IMR-90 (cell line): ENCODE results near the gene KRT80. TPM values are rescaled to one million over a fixed set of nuclear protein-coding genes. Genes with fewer than 3 reads are reported as not detected.

Experiments
- ATAC-seq: fragments of 200-7000 bp; cut with Tn5 transposase; 2 replicates; pipeline ENCODE4 v1.9.1; 2020; ENCODE audit warnings: low read depth, mild to moderate bottlenecking, moderate library complexity
- BruUV-seq: library from RNA; stranded (reverse); fragments of 400-500 nt; replicated peaks from 2 replicates; lab custom pipeline; 2021; lab: Mats Ljungman, UMichigan
- CTCF ChIA-PET: fragments of 300-600 bp; formaldehyde crosslinking; extraction: SDS; loops from one replicate; lab custom pipeline; 2021; ENCODE audit warnings: antibody characterized with exemption; lab: Yijun Ruan, JAX
- POLR2A ChIA-PET: fragments of 300-600 bp; sonication (Branson Sonifier 250); formaldehyde crosslinking; loops from one replicate; lab custom pipeline; 2022; ENCODE audit warnings: antibody characterized with exemption; ENCODE audit not compliant: unreplicated experiment; lab: Charles Lee
- DNase-seq: peaks from one replicate; pipeline ENCODE4 v3.0.0; 2013
- H2AFZ ChIP-seq: replicated peaks from 2 replicates; pipeline ENCODE3; 2013; ENCODE audit warnings: low read length, mild to moderate bottlenecking; ENCODE audit not compliant: poor library complexity
- H2AK5ac ChIP-seq: 2 replicates; pipeline ENCODE4 v1.6.1; 2013; ENCODE audit warnings: low read depth, low read length, inconsistent platforms
- H2AK9ac ChIP-seq: replicated peaks from 2 replicates; pipeline ENCODE3; 2013; ENCODE audit warnings: mild to moderate bottlenecking, low read depth, low read length, moderate library complexity; ENCODE audit not compliant: poor library complexity
- H2BK120ac ChIP-seq: 2 replicates; pipeline ENCODE4 v1.6.1; 2013; ENCODE audit warnings: low read depth, low read length, inconsistent platforms
- H2BK15ac ChIP-seq: 3 replicates; pipeline ENCODE4 v1.6.1; 2013; ENCODE audit warnings: low read depth, low read length, inconsistent platforms
- H2BK20ac ChIP-seq: 2 replicates; pipeline ENCODE4 v1.6.1; 2013; ENCODE audit warnings: low read depth, mild to moderate bottlenecking, inconsistent platforms, low read length, moderate library complexity
- H2BK5ac ChIP-seq: 2 replicates; pipeline ENCODE4 v1.6.1; 2013; ENCODE audit warnings: mild to moderate bottlenecking, low read depth, low read length, inconsistent platforms; ENCODE audit not compliant: poor library complexity, severe bottlenecking
- H3K14ac ChIP-seq: replicated peaks from 2 replicates; pipeline ENCODE4 v1.6.1; 2013; ENCODE audit warnings: low read depth, low read length, inconsistent platforms
- H3K18ac ChIP-seq: 2 replicates; pipeline ENCODE4 v1.6.1; 2013; ENCODE audit warnings: low read depth, low read length, control low read depth
- H3K23ac ChIP-seq: 2 replicates; pipeline ENCODE4 v1.6.1; 2013; ENCODE audit warnings: low read depth, low read length, inconsistent platforms
- H3K27ac ChIP-seq: 2 replicates; pipeline ENCODE4 v1.5.1; 2013; ENCODE audit warnings: mild to moderate bottlenecking, control low read depth, low read length; ENCODE audit not compliant: insufficient read depth
- H3K27me3 ChIP-seq: 2 replicates; pipeline ENCODE4 v1.6.1; 2013; ENCODE audit warnings: low read length; ENCODE audit not compliant: control insufficient read depth, insufficient read depth
- H3K36me3 ChIP-seq: 2 replicates; pipeline ENCODE4 v1.6.1; 2013; ENCODE audit warnings: low read length, mixed read lengths; ENCODE audit not compliant: control insufficient read depth, insufficient read depth
- H3K4ac ChIP-seq: 2 replicates; pipeline ENCODE4 v1.6.1; 2013; ENCODE audit warnings: low read depth, low read length, inconsistent platforms
- H3K4me1 ChIP-seq: 2 replicates; pipeline ENCODE4 v1.6.1; 2013; ENCODE audit warnings: low read length, mixed read lengths; ENCODE audit not compliant: control insufficient read depth, insufficient read depth
- H3K4me2 ChIP-seq: 2 replicates; pipeline ENCODE4 v1.6.1; 2013; ENCODE audit warnings: low read depth, mild to moderate bottlenecking, control low read depth, low read length, moderate library complexity
- H3K4me3 ChIP-seq: 2 replicates; pipeline ENCODE4 v1.5.1; 2013; ENCODE audit warnings: low read depth, mild to moderate bottlenecking, control low read depth, low read length, moderate library complexity; ENCODE audit not compliant: insufficient read depth
- H3K56ac ChIP-seq: 2 replicates; pipeline ENCODE4 v1.6.1; 2013; ENCODE audit warnings: low read length, inconsistent platforms; ENCODE audit not compliant: insufficient read depth; ENCODE audit errors: extremely low read depth
- H3K79me1 ChIP-seq, 2 experiments: 2 replicates each; pipeline ENCODE4 v1.6.1; 2013; ENCODE audit warnings: low read length in 2 of 2, inconsistent platforms in 1 of 2, low read depth in 1 of 2
- H3K9ac ChIP-seq: 2 replicates; pipeline ENCODE4 v1.6.1; 2013; ENCODE audit warnings: low read depth, low read length, control low read depth
- H3K9me1 ChIP-seq: 2 replicates; pipeline ENCODE4 v1.6.1; 2013; ENCODE audit warnings: low read length, inconsistent platforms; ENCODE audit not compliant: insufficient read depth
- H3K9me3 ChIP-seq: 2 replicates; pipeline ENCODE4 v1.6.1; 2013; ENCODE audit warnings: low read length; ENCODE audit not compliant: control insufficient read depth, insufficient read depth
- H4K20me1 ChIP-seq: 2 replicates; pipeline ENCODE4 v1.6.1; 2013; ENCODE audit warnings: low read length, inconsistent platforms; ENCODE audit not compliant: insufficient read depth
- H4K5ac ChIP-seq: 2 replicates; pipeline ENCODE4 v1.6.1; 2013; ENCODE audit warnings: mild to moderate bottlenecking, low read depth, low read length, control low read depth
- H4K8ac ChIP-seq, 2 experiments: 2 replicates each; pipeline ENCODE4 v1.6.1; 2013; ENCODE audit warnings: low read depth in 2 of 2, low read length in 2 of 2, control low read depth in 1 of 2, inconsistent platforms in 1 of 2
- H4K91ac ChIP-seq: 2 replicates; pipeline ENCODE4 v1.6.1; 2013; ENCODE audit warnings: low read depth, low read length, inconsistent platforms; ENCODE audit not compliant: insufficient read depth
- BHLHE40 ChIP-seq: fragments of 150-350 bp; IDR thresholded peaks from 2 replicates; pipeline ENCODE4 v1.6.1; 2016; ENCODE audit warnings: mild to moderate bottlenecking, low read depth, low read length
- WGBS, 2 experiments: methylation state at CpG; one replicate each; pipeline versions ENCODE4 v1.1.5 to v1.1.7; 2013; ENCODE audit warnings: missing lambda C conversion rate in 2 of 2; ENCODE audit not compliant: insufficient read length in 1 of 2; ENCODE audit errors: extremely low coverage in 2 of 2; 5-methylcytosine and 5-hydroxymethylcytosine counted together
- dilution Hi-C: fragments of 300-500 bp; cut with HindIII; formaldehyde crosslinking; loops from one replicate; pipeline ENCODE4 v1.14.3; 2018; ENCODE audit warnings: low sequenced_read_pairs; ENCODE audit not compliant: unreplicated experiment
- in situ Hi-C: fragments of 300-500 bp; cut with MboI; formaldehyde crosslinking; loops from 3 replicates; pipeline ENCODE4 v1.14.3; 2019; ENCODE audit warnings: low sequenced_read_pairs, inconsistent platforms, mixed read lengths
- intact Hi-C: fragments of 100-400 bp; cut with micrococcal nuclease; formaldehyde crosslinking; loops from 2 replicates; pipeline ENCODE4 v1.10.0; 2022
- polyA plus RNA-seq, 3 experiments: library from polyadenylated mRNA; depleted of rRNA; stranded (reverse); fragments of >200 nt; gene quantifications; 2 replicates each; pipeline ENCODE4 v1.2.3, GENCODE V29; 2012; ENCODE audit warnings: low replicate concordance in 1 of 3
- total RNA-seq: library from RNA; depleted of rRNA; stranded (reverse); fragments of >200 nt; gene quantifications from 2 replicates; pipeline ENCODE4 v1.2.3, GENCODE V29; 2012

KRT80 gene
- total and polyA plus RNA-seq, 2 of the 4 experiments (the other 2 are of a cell fraction): 0.54 to 3.4 TPM

DNA sequence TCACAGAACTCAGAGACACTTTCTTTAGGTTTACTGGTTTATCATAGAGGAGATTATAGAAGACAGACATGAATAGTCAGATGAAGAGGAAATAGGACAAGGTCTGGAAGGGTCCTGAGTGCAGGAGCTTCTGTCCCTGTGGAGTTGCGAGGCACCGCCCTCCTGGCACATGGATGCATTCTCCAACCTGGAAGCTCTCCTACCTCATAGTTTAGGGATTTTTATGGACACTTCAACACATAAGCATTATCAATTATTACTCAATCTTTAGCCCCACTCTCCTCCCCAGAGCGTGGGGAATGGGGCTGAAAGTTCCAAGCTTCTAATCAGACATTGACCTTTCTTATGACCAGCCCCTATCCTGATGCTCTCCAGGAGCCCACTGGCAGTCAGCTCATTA is 28.7 kb upstream of the KRT80 start:
- dilution Hi-C loops: no loop called here
- H2BK20ac ChIP-seq: no peak overlapping the region
- ATAC-seq: no peak
- WGBS, 2 experiments: no CpG with 5 or more reads among the region's 3 CpGs
- H2BK5ac ChIP-seq: no peak overlapping the region
- no peak overlapping the region for H3K4me3 ChIP-seq
- no peak overlapping the region for H3K4ac ChIP-seq
- POLR2A ChIA-PET: no interaction called here
- H2BK15ac ChIP-seq: no peak overlapping the region
- H3K56ac ChIP-seq: no peak overlapping the region
- no peak overlapping the region for H4K8ac ChIP-seq
- H3K4me2 ChIP-seq: no peak overlapping the region
- peaks cover 29% of the 10 kb centered on the region for H3K9me1 ChIP-seq
- no peak overlapping the region for H2AK9ac ChIP-seq
- no peak overlapping the region for H3K14ac ChIP-seq
- no peak for DNase-seq
- BruUV-seq: no TSS peak
- TF ChIP-seq BHLHE40: no peak
- peaks cover 2% of the 10 kb centered on the region for H3K9me3 ChIP-seq
- no peak overlapping the region for H2AK5ac ChIP-seq
- no peaks in the 10 kb centered on the region for H4K20me1 ChIP-seq
- H2BK120ac ChIP-seq: no peak overlapping the region
- H3K23ac ChIP-seq: no peak overlapping the region
- no peak overlapping the region for H4K91ac ChIP-seq
- H3K18ac ChIP-seq: no peak overlapping the region
- H3K79me1 ChIP-seq: no peaks in the 10 kb centered on the region
- H3K27ac ChIP-seq: no peak overlapping the region
- H3K4me1 ChIP-seq: peaks cover 12% of the 10 kb centered on the region
- in situ Hi-C loops: no loop called here
- H4K5ac ChIP-seq: no peak overlapping the region
- H3K9ac ChIP-seq: no peak overlapping the region
- H3K36me3 ChIP-seq: no peaks in the 10 kb centered on the region
- intact Hi-C loops: no loop called here
- no peak overlapping the region for H2AFZ ChIP-seq
- no peaks in the 10 kb centered on the region for H3K27me3 ChIP-seq
- CTCF ChIA-PET: interaction anchor here (0.8 to 4.0 kb wide), 2 partner anchors 59 to 62 kb away, joined by 3 to 14 read pairs; no protein-coding TSS in a partner anchor
